HepG2 (cell line): ENCODE results near the gene PON1. TPM values are rescaled to one million over a fixed set of nuclear protein-coding genes. Genes with fewer than 3 reads are reported as not detected.

Experiments
- ATAC-seq: fragments of 200-7000 bp; cut with Tn5 transposase; 3 replicates; pipeline ENCODE4 v1.9.1; 2020; ENCODE audit warnings: mild to moderate bottlenecking, moderate library complexity
- BruUV-seq: library from RNA; stranded (reverse); fragments of 400-500 nt; replicated peaks from 2 replicates; lab custom pipeline; 2021; lab: Mats Ljungman, UMichigan
- CTCF ChIA-PET: fragments of 300-600 bp; formaldehyde crosslinking; extraction: SDS; loops from one replicate; lab custom pipeline; 2021; ENCODE audit warnings: low total read pairs, inconsistent platforms, low intra/inter-chr PET ratio; lab: Yijun Ruan, JAX
- POLR2A ChIA-PET: fragments of 350-600 bp; sonication (Branson Sonifier 250); formaldehyde crosslinking; loops from one replicate; lab custom pipeline; 2020; ENCODE audit warnings: antibody characterized with exemption, inconsistent platforms; lab: Yijun Ruan, JAX
- DNase-seq: peaks from one replicate; pipeline ENCODE4 v3.0.0-alpha.2; 2015; ENCODE audit warnings: low spot score
- FAIRE-seq: peaks from 3 replicates; lab custom pipeline; 2011; peaks lifted over from hg19 to GRCh38; lab: Jason Lieb, UNC
- H2AFZ ChIP-seq: one replicate; pipeline ENCODE4 v1.6.1; 2011; ENCODE audit warnings: low read length, inconsistent platforms
- H3K27ac ChIP-seq: fragments of 300-600 bp; 3 replicates; pipeline ENCODE4 v1.8.0; 2011; ENCODE audit warnings: mixed run types, mild to moderate bottlenecking, mixed read lengths, low read length, inconsistent platforms; ENCODE audit not compliant: insufficient read depth; ENCODE audit errors: extremely low read length
- H3K27me3 ChIP-seq, 2 experiments: fragments of 200-600 bp in 1 of 2; 2 replicates in 1 of 2; 3 replicates in 1 of 2; pipeline versions ENCODE4 v1.6.0 to v1.8.0; 2011; ENCODE audit warnings: low read length in 2 of 2, mild to moderate bottlenecking in 2 of 2, moderate library complexity in 2 of 2, inconsistent platforms in 1 of 2; ENCODE audit not compliant: insufficient read depth in 2 of 2, control insufficient read depth in 1 of 2
- H3K36me3 ChIP-seq, 2 experiments: fragments of 200-600 bp in 1 of 2; replicated peaks in 1 of 2; 2 replicates in 1 of 2; 3 replicates in 1 of 2; pipeline versions ENCODE4 v1.5.1 to v1.8.0; 2011; ENCODE audit warnings: low read length in 2 of 2, inconsistent platforms in 1 of 2; ENCODE audit not compliant: insufficient read depth in 2 of 2, control insufficient read depth in 1 of 2
- H3K4me1 ChIP-seq: 2 replicates; pipeline ENCODE4 v1.5.1; 2012; ENCODE audit warnings: low read length, inconsistent platforms; ENCODE audit not compliant: insufficient read depth
- H3K4me2 ChIP-seq: 2 replicates; pipeline ENCODE4 v1.6.0; 2011; ENCODE audit warnings: low read depth, low read length, inconsistent platforms
- H3K4me3 ChIP-seq, 3 experiments: fragments of 200-600 bp in 1 of 3; sonication (generic), shearing (Covaris generic) in 1 of 3; replicated peaks in 1 of 3; 2 replicates each; pipeline ENCODE4 v1.5.1; 2011 to 2016; ENCODE audit warnings: low read length in 3 of 3, inconsistent platforms in 2 of 3, low read depth in 2 of 3, mild to moderate bottlenecking in 2 of 3, control low read depth in 1 of 3, mixed read lengths in 1 of 3; ENCODE audit not compliant: insufficient read depth in 1 of 3
- H3K79me2 ChIP-seq: one replicate; pipeline ENCODE4 v1.6.1; 2011; ENCODE audit warnings: low read length, inconsistent platforms; ENCODE audit not compliant: insufficient read depth
- H3K9ac ChIP-seq: 2 replicates; pipeline ENCODE4 v1.6.0; 2011; ENCODE audit warnings: mild to moderate bottlenecking, low read depth, low read length, inconsistent platforms; ENCODE audit not compliant: insufficient read depth
- H3K9me3 ChIP-seq: 2 replicates; pipeline ENCODE4 v1.5.1; 2012; ENCODE audit warnings: mild to moderate bottlenecking, low read length
- H4K20me1 ChIP-seq: 2 replicates; pipeline ENCODE4 v1.6.0; 2011; ENCODE audit warnings: inconsistent platforms, mild to moderate bottlenecking, low read length, moderate library complexity; ENCODE audit not compliant: insufficient read depth
- WGBS: methylation state at CpG from one replicate; pipeline ENCODE4 v1.1.6; 2017; ENCODE audit warnings: low lambda C conversion rate; 5-methylcytosine and 5-hydroxymethylcytosine counted together
- in situ Hi-C: cut with HindIII; loops from 2 replicates; pipeline ENCODE4 v1.10.0; 2017; ENCODE audit warnings: low pct_unique_long_range_greater_than_20kb; ENCODE audit not compliant: extremely low pct_ligation_motif_present
- intact Hi-C: fragments of 100-400 bp; cut with micrococcal nuclease; formaldehyde crosslinking; loops from one replicate; pipeline ENCODE4 v1.10.0; 2022; ENCODE audit not compliant: unreplicated experiment
- polyA plus RNA-seq, 8 experiments: library from polyadenylated mRNA; depleted of rRNA in 3 of 8; stranded (reverse) in 7 of 8; unstranded in 1 of 8; fragments of >200 nt; fragmentation: Illumina TruSeq in 4 of 8; extraction: Trizol in 4 of 8; gene quantifications; 2 replicates each; pipeline versions ENCODE4 v1.2.1 to v1.2.3, GENCODE V29; 2011 to 2016; ENCODE audit warnings: low read depth in 4 of 8, missing spikeins in 1 of 8, mixed read lengths in 1 of 8; ENCODE audit not compliant: insufficient read depth in 1 of 8
- total RNA-seq, 5 experiments: library from RNA; depleted of rRNA; stranded (reverse); fragments of >200 nt; fragmentation: Illumina TruSeq; extraction: Trizol; gene quantifications; 2 replicates each; pipeline ENCODE4 v1.2.3, GENCODE V29; 2016; ENCODE audit warnings: low read depth in 1 of 5
- TF ChIP-seq, protein P1 (sequence below): sonication (generic); formaldehyde crosslinking; IDR thresholded peaks from 2 replicates; pipeline ENCODE4 v1.4.0; 2020; ENCODE audit warnings: missing genetic modification reagents
- TF ChIP-seq, protein P2 (sequence below): sonication (generic); formaldehyde crosslinking; IDR thresholded peaks from 2 replicates; pipeline ENCODE4 v1.4.0; 2020; ENCODE audit warnings: missing genetic modification reagents, mild to moderate bottlenecking, borderline replicate concordance

Gene PON1
- total and polyA plus RNA-seq, 2 of the 13 experiments (the other 11 are each of a cell fraction or from before 2014, with no cell fraction given), result 0.27 to 0.57 TPM

DNA sequence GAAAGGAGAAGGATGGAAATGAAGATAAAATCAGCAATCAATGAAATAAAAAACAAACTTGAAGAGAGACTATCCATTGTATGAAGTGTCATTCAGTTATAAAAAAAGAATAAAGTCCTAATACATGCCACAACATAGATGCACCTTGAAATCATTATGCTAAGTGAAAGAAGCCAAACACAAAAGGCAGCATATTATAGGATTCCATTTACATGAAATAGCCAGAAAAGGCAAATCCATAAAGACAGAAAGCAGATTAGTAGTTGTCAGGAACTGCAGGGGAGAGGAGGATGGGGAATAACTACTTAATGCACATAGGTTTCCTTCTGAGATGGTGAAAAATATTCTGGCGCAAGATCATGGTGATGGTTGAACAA is 6.6 kb upstream of the PON1 start:
- TF ChIP-seq, protein P1, sequence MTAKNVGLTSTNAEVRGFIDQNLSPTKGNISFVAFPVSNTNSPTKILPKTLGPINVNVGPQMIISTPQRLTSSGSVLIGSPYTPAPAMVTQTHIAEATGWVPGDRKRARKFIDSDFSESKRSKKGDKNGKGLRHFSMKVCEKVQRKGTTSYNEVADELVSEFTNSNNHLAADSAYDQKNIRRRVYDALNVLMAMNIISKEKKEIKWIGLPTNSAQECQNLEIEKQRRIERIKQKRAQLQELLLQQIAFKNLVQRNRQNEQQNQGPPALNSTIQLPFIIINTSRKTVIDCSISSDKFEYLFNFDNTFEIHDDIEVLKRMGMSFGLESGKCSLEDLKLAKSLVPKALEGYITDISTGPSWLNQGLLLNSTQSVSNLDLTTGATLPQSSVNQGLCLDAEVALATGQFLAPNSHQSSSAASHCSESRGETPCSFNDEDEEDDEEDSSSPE (CRISPR knock-in tag), result no peak
- TF ChIP-seq, protein P2, sequence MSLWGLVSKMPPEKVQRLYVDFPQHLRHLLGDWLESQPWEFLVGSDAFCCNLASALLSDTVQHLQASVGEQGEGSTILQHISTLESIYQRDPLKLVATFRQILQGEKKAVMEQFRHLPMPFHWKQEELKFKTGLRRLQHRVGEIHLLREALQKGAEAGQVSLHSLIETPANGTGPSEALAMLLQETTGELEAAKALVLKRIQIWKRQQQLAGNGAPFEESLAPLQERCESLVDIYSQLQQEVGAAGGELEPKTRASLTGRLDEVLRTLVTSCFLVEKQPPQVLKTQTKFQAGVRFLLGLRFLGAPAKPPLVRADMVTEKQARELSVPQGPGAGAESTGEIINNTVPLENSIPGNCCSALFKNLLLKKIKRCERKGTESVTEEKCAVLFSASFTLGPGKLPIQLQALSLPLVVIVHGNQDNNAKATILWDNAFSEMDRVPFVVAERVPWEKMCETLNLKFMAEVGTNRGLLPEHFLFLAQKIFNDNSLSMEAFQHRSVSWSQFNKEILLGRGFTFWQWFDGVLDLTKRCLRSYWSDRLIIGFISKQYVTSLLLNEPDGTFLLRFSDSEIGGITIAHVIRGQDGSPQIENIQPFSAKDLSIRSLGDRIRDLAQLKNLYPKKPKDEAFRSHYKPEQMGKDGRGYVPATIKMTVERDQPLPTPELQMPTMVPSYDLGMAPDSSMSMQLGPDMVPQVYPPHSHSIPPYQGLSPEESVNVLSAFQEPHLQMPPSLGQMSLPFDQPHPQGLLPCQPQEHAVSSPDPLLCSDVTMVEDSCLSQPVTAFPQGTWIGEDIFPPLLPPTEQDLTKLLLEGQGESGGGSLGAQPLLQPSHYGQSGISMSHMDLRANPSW, result no peak
- TF ChIP-seq, all 625 proteins: peak for 0
- in situ Hi-C loops, result loop anchor here (25.0 kb wide), 1 partner anchor 356 kb away; no protein-coding TSS in a partner anchor
- CTCF ChIA-PET, result no interaction called here
- no peaks in the 10 kb centered on the region for H3K36me3 ChIP-seq
- no peak for ATAC-seq
- peak overlapping the region in 2 of 3 experiments; percentile 37 to 58; a peak in 3 of 6 replicates for H3K4me3 ChIP-seq
- H4K20me1 ChIP-seq, result no peaks in the 10 kb centered on the region
- no peak overlapping the region for H3K27ac ChIP-seq
- no peaks in the 10 kb centered on the region for H3K79me2 ChIP-seq
- no peaks in the 10 kb centered on the region for H3K27me3 ChIP-seq
- H2AFZ ChIP-seq, result peak overlapping the region; percentile 39
- WGBS, result 98% methylated on average over 1 of the region's 1 CpG
- POLR2A ChIA-PET, result no interaction called here
- H3K4me1 ChIP-seq, result 0 out of 2 replicates have a peak, but pooled peaks cover 6% of the 10 kb centered on the region
- no peak for FAIRE-seq
- no TSS peak for BruUV-seq
- peak overlapping the region; percentile 62 for H3K4me2 ChIP-seq
- intact Hi-C loops, result no loop called here
- H3K9me3 ChIP-seq, result no peaks in the 10 kb centered on the region
- no peak for DNase-seq
- H3K9ac ChIP-seq, result no peak overlapping the region
